HT-29 (cell line): Measurements from ENCODE around the gene STK10. TPM values are rescaled to one million over a fixed set of nuclear protein-coding genes. Genes with fewer than 3 reads are reported as not detected.
"Not testable (repeated sequence)": the region's sequence is repeated elsewhere in the genome, so short reads cannot be mapped to it uniquely, and the experiment has no call there.

Source experiments
- DNase-seq: peaks from one replicate; pipeline ENCODE4 v3.0.0-alpha.2; 2015; ENCODE audit warnings: low spot score
- total RNA-seq: library from RNA; depleted of rRNA; stranded (reverse); fragments of >200 nt; shearing (Covaris generic); gene quantifications from 2 replicates; pipeline ENCODE4 v1.2.3, GENCODE V29; 2014

The STK10 gene
- total RNA-seq, 1 experiment from 2014 or later = 19.0 TPM

DNA sequence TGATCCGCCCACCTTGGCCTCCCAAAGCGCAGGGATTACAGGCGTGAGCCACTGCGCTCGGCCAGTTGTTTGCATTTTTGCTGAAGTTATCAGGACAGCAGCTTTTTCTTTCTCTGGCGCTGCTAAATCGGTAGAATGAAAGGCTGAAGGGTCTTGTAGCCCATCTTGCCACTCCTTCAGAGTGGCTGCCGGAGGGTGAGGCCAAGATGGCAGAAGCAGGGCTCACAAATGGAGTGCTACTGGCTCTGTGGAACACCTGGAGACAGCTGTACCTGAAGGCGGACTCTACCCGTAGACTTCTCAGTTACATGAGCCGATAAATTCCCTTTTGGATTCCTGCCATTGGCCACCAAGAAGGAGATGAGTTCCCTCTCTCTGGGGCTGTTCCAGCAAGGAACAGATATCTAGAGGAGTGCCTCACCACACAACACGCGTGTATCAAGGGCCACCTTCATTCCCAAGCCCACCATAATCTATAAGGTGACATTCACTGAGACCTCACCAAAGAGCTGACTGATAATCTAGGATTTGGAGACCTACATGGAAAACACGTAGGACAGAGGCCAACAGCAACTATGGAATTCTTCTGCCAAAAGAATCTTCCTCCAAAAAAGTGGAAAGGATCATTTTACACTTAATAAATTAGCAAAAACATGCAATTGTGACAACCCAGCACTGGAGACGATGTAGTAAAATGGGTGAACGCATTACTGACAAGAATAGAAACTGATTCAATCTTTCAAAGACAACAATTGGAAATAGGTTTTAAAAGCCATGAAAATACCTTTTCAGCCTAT, 21.8 kb downstream of the STK10 start:
- DNase-seq = no peak

- DNase-seq = no peak
These were observed 22.6 kb downstream of the STK10 start for GRCh38 chr5:172165465-172165864.

DNA sequence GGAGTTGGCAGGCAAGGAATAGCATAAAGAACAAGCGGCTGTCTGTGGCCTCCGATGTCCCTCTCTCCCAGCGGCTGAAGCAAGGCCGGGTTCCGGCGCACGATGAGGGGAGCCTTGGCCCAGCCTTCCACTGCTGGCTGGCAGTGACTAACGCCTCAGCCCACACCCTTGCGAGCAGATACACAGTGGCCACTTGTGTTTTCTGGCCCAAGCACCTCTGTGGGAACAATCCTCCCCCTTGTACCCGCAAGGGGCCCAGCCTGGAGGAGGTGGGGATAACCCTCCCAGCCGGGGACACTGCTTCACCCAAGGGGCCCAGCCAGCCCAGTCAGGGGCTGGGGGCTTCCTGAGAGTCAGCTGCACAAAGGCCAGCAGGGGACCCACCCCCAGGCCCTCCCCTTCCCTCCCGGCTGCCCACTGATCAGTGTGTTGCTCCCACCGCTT, 23.2 kb downstream of the STK10 start:
- DNase-seq = no peak

DNA sequence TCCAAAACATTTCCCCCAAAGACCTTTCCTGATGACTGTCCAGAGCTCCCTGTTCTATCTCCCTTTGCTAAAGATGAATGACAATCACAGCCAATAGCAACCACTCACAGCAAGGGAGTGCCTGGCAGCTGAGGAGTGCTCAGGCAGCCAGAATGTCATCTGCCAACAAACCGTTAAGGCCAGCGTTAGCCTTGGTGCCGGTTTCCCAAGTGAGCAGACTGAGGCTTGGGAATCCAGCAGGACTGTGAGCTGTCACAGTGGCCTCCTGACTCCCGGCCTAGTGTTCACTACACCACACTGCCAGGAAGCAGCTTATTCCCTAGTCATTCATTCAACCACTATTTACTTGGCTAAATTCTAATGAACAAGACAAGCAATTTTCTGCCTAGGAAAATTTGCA, 24.7 kb downstream of the STK10 start:
- DNase-seq = no peak

DNA sequence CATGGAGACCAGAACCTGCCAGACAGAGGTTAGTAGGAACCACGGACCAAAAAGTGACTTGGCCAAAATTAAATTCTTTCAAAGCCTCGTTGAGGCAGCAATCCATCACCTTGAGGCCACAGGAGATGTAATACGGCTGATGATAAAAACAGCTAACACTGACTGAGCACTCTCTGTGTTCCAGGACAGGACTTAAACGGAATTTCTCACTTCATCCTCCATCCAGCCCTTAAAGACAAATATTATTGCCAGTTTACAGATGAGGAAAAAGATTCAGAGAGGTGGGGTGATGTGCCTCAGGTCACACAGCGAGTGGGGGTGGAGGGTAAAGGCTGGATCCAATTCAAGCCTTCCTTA, 25.1 kb downstream of the STK10 start:
- DNase-seq = no peak

- peak; percentile 30 for DNase-seq
These were observed 25.6 kb downstream of the STK10 start for GRCh38 chr5:172162323-172162986.

DNA sequence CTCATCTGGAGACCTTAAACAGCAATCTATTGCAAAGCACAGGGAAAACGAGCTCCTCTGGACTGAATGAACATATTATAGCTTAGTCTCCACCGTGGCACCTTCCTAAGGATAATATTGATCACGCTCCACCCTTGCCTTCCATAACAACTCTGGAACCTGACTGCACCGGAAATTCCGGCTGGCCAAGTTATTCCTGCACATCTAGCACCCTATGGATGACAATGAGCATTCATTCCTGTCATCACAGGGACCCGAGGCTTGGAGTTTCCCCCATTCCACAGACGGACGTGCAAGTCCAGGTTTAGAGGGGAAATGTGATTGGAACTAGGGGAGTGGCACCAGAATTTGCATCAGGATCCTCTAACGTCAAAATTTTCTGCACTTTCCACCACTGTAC, 27.5 kb downstream of the STK10 start:
- DNase-seq = peak; percentile 29

GRCh38 chr5:172159016-172159415, 29.0 kb downstream of the STK10 start:
- no peak for DNase-seq

GRCh38 chr5:172156541-172156994, 31.5 kb downstream of the STK10 start:
- no peak for DNase-seq

GRCh38 chr5:172155101-172155500, 32.9 kb downstream of the STK10 start:
- not testable (repeated sequence) for DNase-seq

GRCh38 chr5:172153695-172154094, 34.3 kb downstream of the STK10 start:
- no peak for DNase-seq

DNA sequence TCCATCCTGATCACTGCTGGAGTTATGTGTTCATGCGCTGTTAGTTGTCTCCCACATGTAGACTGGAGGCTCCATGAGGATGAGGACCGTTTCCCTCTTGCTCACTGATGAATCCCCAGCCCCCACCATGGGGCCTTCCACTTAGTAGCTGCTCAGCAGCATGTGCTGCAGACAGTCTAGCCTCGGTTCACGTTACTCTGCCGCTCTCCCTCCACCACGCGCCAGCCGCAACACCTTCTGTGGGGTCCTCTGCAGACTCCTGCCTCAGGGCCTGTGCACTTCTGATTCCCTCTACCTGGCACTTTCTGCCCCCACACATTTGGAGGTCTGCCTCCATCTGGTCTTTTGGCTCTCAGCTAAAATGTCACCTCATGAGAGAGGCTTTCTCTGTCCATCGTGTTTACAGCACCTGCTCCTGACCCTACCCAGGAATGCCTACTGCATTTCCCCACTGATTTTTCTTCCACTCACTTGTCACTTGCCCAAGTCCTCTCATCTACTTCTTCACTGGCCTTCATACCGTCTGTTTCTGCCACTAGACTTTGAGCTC, 36.3 kb downstream of the STK10 start:
- no peak for DNase-seq

GRCh38 chr5:172150514-172151425, 37.3 kb downstream of the STK10 start:
- no peak for DNase-seq

DNA sequence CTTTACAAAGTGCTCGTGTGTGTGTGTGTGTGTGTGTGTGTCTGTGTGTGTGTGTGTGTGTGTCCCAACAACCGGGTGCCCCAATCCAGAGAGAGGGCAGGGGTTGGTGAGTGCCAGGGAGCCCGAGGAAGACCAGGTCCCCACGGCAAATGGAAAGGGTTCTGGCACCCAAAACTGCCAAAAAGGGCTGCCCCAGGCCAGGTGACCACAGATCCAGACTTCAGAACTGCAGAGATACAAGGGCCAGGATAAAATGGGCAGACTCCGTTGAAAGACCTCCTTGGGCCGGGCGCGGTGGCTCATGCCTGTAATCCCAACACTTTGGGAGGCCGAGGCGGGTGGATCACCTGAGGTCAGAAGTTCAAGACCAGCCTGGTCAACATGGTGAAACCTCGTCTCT, 38.5 kb downstream of the STK10 start:
- DNase-seq = not testable (repeated sequence)

DNA sequence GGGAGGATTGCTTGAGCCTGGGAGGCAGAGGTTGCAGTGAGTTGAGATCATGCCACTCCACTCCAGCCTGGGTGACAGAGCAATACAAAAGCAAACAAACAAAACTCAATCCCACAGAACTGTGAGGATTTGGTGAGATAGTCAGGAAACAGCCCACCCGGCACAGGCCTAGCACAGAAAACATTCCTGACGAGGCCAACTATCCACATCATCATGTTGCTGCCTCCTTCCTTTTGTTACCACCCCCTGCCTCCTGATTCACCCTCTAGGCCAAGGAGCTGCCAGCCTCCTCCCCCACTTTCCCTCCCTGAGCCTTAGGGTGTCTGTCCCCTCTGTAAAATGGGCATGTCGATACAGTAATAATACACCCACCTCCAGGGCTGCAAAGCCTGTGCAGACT, 39.0 kb downstream of the STK10 start:
- DNase-seq = no peak

DNA sequence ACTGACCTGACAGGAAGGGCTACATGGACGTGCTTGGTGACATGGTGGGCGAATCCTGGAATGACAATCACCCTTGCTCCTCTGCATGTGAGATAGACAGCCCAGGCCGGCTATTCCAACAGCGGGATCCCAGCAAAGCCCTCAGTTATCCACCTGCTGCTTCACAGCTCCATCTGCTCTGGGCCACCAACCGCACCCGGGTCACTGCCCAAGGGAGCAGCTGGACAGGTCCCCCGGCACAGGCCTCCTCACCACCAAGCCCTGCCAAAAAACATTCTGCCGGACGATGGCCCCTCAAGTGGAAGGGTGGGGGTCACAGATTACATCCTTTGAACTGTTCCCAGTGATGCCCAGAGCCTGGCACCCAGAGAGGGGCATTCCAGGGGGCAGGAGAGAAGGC, 39.6 kb downstream of the STK10 start:
- no peak for DNase-seq

- DNase-seq = no peak
These were observed 40.2 kb downstream of the STK10 start for GRCh38 chr5:172147857-172148256.

- DNase-seq = no peak
These were observed 41.3 kb downstream of the STK10 start for GRCh38 chr5:172146748-172147092.

DNA sequence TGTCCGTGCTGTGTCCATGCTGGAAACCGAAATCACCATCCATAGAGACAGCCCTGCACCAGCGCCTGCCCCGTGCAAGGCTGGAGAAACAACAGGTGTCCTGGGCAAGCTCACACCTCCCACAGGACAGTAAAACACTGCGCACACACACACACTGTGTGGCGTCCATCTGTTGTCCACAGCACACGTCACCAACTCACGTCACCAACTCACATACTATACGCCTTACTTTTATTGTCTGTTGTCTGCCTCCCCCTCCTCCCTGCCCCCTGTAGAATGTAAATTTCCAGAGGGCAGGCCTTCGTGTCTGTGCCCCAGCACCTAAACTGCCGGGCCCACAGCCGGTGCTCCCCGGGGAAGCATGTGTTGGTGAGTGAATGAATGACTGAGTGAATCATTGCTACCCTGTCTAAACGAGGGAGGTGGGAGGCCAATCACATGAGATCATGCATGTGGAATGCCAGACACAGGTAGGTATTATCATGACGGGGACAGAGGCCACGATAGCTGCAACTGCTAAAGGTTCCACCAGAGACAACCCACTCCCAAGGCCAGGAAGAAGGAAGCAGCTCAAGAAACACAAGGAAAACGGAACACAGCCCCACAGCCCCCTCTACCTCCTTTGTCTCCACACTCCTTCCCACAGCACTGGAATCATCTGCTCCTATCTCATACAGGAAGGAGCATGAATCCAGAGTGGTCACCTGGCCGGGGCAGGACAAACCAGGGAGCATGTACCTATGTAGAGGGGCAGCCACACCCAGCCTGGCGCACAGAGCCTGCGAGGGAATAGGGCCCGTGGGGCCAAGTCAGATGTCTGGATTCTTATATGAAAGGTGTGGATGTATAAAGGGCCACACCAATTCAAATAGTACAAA, 41.9 kb downstream of the STK10 start:
- no peak for DNase-seq

GRCh38 chr5:172144931-172145869, 42.8 kb downstream of the STK10 start:
- no peak for DNase-seq
